Adipocyte (in vitro differentiated cells): ENCODE data around the gene VRK3.
"Not testable (repeated sequence)": the region's sequence is repeated elsewhere in the genome, so short reads cannot be mapped to it uniquely, and the experiment has no call there.

Source experiments
- DNase-seq: peaks from one replicate; pipeline ENCODE4 v3.0.0-alpha.2; 2015; ENCODE audit warnings: low read depth
- H3K27me3 ChIP-seq: replicated peaks from 2 replicates; pipeline ENCODE4 v1.7.0; 2013; ENCODE audit warnings: mild to moderate bottlenecking, low read length, moderate library complexity; ENCODE audit not compliant: control insufficient read depth, insufficient read depth
- H3K36me3 ChIP-seq: 2 replicates; pipeline ENCODE4 v1.7.0; 2013; ENCODE audit warnings: low read length, mild to moderate bottlenecking, moderate library complexity; ENCODE audit not compliant: control insufficient read depth, insufficient read depth, severe bottlenecking
- H3K4me1 ChIP-seq: 2 replicates; pipeline ENCODE4 v1.7.0; 2013; ENCODE audit warnings: mild to moderate bottlenecking, low read length, moderate library complexity; ENCODE audit not compliant: control insufficient read depth, insufficient read depth
- H3K4me3 ChIP-seq: 2 replicates; pipeline ENCODE4 v1.7.0; 2013; ENCODE audit warnings: mild to moderate bottlenecking, low read length, moderate library complexity
- H3K9ac ChIP-seq: 2 replicates; pipeline ENCODE4 v1.7.0; 2013; ENCODE audit warnings: mild to moderate bottlenecking, low read length, moderate library complexity
- H3K9me3 ChIP-seq: 2 replicates; pipeline ENCODE4 v1.7.0; 2013; ENCODE audit warnings: mild to moderate bottlenecking, low read length, moderate library complexity; ENCODE audit not compliant: control insufficient read depth

The VRK3 gene

DNA sequence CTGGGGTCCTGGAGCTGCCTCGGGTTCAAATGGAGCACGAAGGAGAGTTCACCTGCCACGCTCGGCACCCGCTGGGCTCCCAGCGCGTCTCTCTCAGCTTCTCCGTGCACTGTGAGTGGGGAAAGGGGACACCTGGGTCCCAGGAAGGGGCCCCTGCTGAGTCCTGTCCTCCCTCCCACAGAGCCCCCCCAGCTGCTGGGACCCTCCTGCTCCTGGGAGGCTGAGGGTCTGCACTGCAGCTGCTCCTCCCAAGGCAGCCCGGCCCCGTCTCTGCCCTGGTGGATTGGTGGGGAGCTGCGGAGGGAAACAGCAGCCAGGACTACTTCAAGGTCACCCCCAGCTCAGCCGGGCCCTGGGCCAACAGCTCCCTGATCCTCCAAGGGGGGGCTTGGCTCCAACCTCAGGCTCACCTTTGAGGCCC, 53.2 kb downstream of the VRK3 start:
- Histone ChIP-seq H3K27me3 (peaks cover 15% of the 10 kb centered on the region), H3K4me3 (no peak overlapping the region), H3K9me3 (no peaks in the 10 kb centered on the region), H3K9ac (no peak overlapping the region), H3K36me3 (peaks cover 5% of the 10 kb centered on the region), H3K4me1 (no peaks in the 10 kb centered on the region)
- no peak for DNase-seq

GRCh38 chr19:49969355-49969754, 55.8 kb downstream of the VRK3 start:
- DNase-seq, H3K9ac ChIP-seq, H3K36me3 ChIP-seq, H3K4me3 ChIP-seq, H3K9me3 ChIP-seq, H3K4me1 ChIP-seq: not testable (repeated sequence)
- H3K27me3 ChIP-seq = peaks cover 20% of the 10 kb centered on the region

DNA sequence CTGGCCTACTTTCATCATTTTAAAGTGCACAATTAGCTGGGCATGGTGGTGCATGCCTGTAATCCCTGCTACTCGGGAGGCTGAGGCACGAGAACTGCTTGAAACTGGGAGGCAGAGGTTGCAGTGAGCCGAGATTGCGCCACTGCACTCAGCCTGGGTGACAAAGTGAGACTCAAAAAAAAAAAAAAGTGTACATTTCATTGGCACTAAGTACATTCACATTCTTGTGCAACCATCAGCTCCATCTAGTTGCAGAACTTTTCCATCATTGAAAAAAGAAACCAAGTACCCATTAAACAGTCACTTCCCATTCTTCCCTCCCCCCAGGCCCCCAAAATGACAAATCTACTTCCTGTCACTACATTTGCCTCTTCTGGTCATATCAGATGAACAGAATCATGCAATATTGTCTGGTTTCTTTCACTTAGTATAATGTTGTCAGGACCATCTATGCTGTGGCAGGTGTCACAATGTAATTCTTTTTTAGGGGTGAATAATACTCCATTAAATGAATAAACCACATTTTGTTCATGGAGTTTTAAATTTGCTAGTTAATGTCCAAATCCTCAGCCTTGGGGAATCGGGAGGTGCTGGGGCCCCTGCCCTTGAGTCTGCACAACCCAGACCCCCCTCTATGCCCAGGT, 56.8 kb downstream of the VRK3 start:
- Histone ChIP-seq H3K9me3 (no peaks in the 10 kb centered on the region), H3K4me1 (no peaks in the 10 kb centered on the region), H3K4me3 (no peak overlapping the region), H3K27me3 (peaks cover 21% of the 10 kb centered on the region), H3K36me3 (no peaks in the 10 kb centered on the region), H3K9ac (no peak overlapping the region)
- DNase-seq = no peak

DNA sequence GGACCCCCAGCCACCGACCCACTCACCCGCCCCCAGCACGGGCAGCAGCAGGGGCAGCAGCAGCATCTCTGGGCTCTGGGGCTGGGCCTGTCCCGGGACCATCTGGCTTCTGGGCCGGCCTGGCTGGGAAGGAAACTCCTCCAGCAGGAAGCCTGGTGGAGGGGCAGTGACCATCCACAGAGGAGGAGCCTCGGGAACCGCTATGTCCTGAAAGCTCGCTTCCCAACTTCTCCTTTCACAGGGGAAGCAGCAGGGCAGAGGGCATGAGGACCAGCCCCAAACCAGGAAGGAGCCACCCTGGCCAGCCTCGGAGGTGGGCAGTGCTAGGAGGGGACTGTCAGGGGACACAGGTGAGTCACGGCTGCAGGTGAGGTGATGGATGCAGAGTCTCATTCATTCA, 64.2 kb downstream of the VRK3 start, which contains the start of gene SIGLEC11:
Gene SIGLEC11 (minus strand): TSS at position 193 of the 400 bp plus-strand sequence. CDS start 91 bp downstream, at position 102.
- H3K4me1 ChIP-seq, DNase-seq: not testable (repeated sequence)

DNA sequence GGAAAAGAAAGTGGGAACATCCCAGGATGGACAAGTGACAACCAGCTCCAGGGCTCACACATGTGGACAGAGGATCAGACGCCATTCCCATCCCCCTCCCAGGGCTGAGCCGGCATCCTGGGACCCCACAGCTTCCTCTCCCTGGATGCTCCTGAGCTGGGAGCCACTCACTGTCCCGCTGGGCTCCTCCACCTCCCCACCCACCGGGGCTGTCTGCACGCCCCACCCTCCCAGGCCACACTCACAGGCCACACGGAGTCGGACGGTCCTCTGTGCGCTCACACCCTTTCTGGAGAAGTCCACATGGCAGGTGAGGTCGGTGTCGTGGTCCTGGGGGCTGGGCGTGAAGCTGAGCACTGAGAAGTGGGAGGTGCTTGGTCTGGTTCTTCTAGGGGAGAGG, 65.3 kb downstream of the VRK3 start:
- H3K27me3 ChIP-seq = peaks cover 32% of the 10 kb centered on the region
- not testable (repeated sequence) for H3K36me3 ChIP-seq, H3K9ac ChIP-seq, DNase-seq, H3K4me3 ChIP-seq, H3K9me3 ChIP-seq, H3K4me1 ChIP-seq

More for the DNA sequence above, 64.2 kb downstream of the VRK3 start, which contains the start of gene SIGLEC11:
- not testable (repeated sequence) for H3K9ac ChIP-seq, H3K9me3 ChIP-seq, H3K4me3 ChIP-seq, H3K36me3 ChIP-seq
- peaks cover 28% of the 10 kb centered on the region for H3K27me3 ChIP-seq

- not testable (repeated sequence) for H3K9me3 ChIP-seq, H3K9ac ChIP-seq, H3K4me1 ChIP-seq, H3K36me3 ChIP-seq, H3K4me3 ChIP-seq, DNase-seq
- H3K27me3 ChIP-seq = peaks cover 43% of the 10 kb centered on the region
These were observed 66.6 kb downstream of the VRK3 start for GRCh38 chr19:49958596-49958995.

DNA sequence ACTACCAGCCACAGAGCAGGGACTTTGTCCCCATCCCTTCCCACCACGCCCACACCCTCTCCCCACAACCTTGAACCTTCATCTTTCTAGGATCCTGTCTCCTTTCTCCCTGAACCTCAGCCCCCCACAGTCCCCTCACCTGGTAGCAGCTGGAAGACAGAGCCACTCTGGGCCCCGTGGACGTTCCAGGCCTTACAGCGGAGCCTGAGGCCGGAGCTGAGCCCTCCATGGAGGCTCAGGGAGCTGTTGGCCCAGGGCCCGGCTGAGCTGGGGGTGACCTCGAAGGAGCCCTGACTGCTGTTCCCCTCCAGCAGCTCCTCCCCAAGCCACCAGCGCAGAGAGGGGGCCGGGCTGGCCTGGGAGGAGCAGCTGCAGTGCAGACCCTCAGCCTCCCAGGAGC, 67.0 kb downstream of the VRK3 start:
- not testable (repeated sequence) for H3K9me3 ChIP-seq, H3K9ac ChIP-seq, DNase-seq, H3K36me3 ChIP-seq, H3K4me3 ChIP-seq, H3K4me1 ChIP-seq
- peaks cover 43% of the 10 kb centered on the region for H3K27me3 ChIP-seq

DNA sequence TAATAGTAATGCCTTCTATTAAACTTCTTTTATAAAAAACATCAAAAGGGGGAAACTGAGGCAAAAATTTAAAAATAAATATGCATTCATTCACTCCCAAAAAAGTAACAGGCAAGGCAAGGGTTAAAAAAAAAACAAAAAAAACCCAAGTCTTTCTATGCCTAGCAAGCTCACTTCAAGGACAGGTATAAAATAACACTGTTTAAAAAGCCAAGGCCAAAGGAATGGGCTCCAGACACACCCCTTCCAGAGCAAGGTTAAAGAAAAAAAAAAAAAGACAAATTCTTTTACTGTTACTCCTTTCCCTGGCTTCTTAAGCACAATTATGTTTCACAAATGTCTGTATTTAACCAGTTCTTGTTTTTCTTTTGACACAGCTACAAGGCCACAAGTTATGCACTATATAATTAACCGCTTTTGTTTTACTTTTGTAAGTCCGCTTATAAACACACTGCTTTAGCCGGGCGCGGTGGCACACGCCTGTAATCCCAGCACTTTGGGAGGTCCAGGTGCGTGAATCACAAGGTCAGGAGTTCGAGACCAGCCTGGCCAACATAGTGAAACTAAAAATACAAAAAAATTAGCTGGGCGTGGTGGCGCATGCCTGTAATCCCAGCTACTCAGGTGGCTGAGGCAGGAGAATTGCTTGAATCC, 67.8 kb downstream of the VRK3 start:
- H3K9me3 ChIP-seq = no peaks in the 10 kb centered on the region
- no peaks in the 10 kb centered on the region for H3K36me3 ChIP-seq
- H3K4me1 ChIP-seq = peaks cover 8% of the 10 kb centered on the region
- H3K9ac ChIP-seq = no peak overlapping the region
- peak; percentile 6 for DNase-seq
- peaks cover 50% of the 10 kb centered on the region for H3K27me3 ChIP-seq
- H3K4me3 ChIP-seq = no peak overlapping the region

GRCh38 chr19:49956115-49956495, 69.1 kb downstream of the VRK3 start:
- Histone ChIP-seq H3K36me3 (no peaks in the 10 kb centered on the region), H3K4me3 (no peak overlapping the region), H3K27me3 (peaks cover 58% of the 10 kb centered on the region), H3K9ac (no peak overlapping the region), H3K9me3 (no peaks in the 10 kb centered on the region), H3K4me1 (peaks cover 8% of the 10 kb centered on the region)
- no peak for DNase-seq

DNA sequence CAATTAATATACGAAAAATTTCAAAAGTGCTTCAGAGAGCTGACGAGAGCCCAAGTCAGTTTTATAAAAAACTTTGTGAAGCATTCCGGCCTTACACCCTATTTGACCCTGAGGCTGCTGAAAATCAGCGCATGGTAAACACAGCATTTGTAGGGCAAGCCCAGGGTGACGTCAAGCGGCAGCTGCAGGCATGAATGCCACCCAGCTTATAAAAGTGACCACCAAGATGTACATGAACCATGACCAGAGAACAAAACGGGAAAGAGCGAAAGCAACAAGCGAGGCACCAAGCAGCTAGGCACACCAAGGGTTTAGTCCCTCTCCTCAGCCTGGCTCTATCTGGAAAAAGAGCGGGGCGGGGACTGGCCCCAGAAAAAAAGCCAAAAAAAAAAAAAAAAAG, 70.2 kb downstream of the VRK3 start:
- H3K4me1 ChIP-seq = peaks cover 8% of the 10 kb centered on the region
- no peak overlapping the region for H3K4me3 ChIP-seq
- no peak for DNase-seq
- H3K9ac ChIP-seq = no peak overlapping the region
- H3K27me3 ChIP-seq = peaks cover 68% of the 10 kb centered on the region
- H3K9me3 ChIP-seq = no peaks in the 10 kb centered on the region
- no peaks in the 10 kb centered on the region for H3K36me3 ChIP-seq

DNA sequence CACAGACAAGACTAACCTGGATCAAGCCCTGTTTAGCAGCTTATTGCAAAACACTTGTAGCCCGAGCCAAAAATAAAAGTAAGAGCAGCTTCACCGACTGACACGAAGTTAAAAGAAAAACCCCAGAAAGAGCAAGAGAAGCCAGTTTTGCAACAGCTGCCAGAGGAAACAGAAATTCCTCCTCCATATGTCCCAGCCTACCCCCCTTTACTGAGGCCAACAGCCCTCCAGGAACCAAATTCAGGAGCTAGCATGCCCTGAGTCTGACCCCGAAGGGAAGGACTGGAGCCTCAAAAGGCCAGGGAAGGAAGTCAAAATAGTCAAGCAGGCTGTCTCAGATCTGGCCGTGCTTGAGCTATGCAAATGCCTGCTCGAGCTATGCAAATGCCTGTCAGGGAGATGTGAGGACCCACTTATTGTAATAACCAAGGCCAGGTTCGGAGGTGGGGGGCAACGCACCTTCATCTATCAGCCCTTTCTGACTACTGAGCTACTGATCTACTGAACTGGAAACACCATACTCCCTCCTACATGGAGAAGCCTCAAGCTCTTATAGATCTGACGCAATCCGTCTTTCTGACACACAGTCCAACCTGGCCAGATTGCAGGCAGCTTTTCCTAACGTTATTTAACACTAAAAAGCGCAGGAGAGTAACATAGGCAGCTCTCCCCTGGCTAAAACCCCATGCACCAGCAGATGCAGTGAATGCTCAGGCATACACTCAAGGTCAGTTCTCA, 70.9 kb downstream of the VRK3 start:
- peak; percentile 74 for DNase-seq
- Histone ChIP-seq H3K9ac (no peak overlapping the region), H3K4me1 (peaks cover 8% of the 10 kb centered on the region), H3K4me3 (no peak overlapping the region), H3K9me3 (no peaks in the 10 kb centered on the region), H3K36me3 (no peaks in the 10 kb centered on the region), H3K27me3 (peaks cover 74% of the 10 kb centered on the region)
